ENCODE data around the gene CD302.

DNA sequence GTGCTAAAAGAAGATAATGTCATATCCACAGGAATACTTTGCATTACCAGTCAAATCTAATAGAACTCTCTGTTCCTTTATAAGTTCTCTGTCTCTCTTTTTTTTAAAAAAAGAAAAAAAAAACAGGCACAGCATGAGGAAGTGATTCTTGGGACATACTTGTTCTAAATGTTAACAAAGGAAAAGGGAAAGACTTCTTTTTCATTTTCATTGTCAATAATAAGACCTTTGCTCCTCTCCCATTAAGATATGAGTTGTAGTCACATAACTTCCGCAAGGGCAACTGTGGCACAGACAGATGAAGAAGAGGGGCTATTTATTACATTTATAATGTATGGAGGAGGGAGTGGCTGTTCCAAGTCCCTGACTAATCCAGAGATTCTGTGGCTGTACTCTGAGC is 4.7 kb downstream of the CD302 start:
- TF ChIP-seq, protein P1, sequence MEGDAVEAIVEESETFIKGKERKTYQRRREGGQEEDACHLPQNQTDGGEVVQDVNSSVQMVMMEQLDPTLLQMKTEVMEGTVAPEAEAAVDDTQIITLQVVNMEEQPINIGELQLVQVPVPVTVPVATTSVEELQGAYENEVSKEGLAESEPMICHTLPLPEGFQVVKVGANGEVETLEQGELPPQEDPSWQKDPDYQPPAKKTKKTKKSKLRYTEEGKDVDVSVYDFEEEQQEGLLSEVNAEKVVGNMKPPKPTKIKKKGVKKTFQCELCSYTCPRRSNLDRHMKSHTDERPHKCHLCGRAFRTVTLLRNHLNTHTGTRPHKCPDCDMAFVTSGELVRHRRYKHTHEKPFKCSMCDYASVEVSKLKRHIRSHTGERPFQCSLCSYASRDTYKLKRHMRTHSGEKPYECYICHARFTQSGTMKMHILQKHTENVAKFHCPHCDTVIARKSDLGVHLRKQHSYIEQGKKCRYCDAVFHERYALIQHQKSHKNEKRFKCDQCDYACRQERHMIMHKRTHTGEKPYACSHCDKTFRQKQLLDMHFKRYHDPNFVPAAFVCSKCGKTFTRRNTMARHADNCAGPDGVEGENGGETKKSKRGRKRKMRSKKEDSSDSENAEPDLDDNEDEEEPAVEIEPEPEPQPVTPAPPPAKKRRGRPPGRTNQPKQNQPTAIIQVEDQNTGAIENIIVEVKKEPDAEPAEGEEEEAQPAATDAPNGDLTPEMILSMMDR (IDR thresholded peaks at IDR 0.05) = no peak
- no peak for TF ChIP-seq POLR2AphosphoS5 (IDR thresholded peaks at IDR 0.05)
- no peak for TF ChIP-seq EP300 (IDR thresholded peaks at IDR 0.05)
- TF ChIP-seq POLR2A (IDR thresholded peaks at IDR 0.05) = no peak

Measured in suprapubic skin (tissue), 4 donors.